Activated CD4-positive, alpha-beta T cell treated with anti-CD3 and anti-CD28 coated beads, Interleukin-2, amount 10 ng/mL, durations not matched to agents 24 days and 14 days (primary cell): Measurements from ENCODE around the gene RPS23. TPM values are rescaled to one million over a fixed set of nuclear protein-coding genes. Genes with fewer than 3 reads are reported as not detected.
"Not testable (repeated sequence)": the region's sequence is repeated elsewhere in the genome, so short reads cannot be mapped to it uniquely, and the experiment has no call there.

Source experiments
- DNase-seq: peaks from one replicate; pipeline ENCODE4 v3.0.0; 2022
- H3K27ac Mint-ChIP-seq: one replicate; pipeline ENCODE4 v1.8.0; 2022; ENCODE audit warnings: mild to moderate bottlenecking, mixed read lengths
- H3K27me3 Mint-ChIP-seq: one replicate; pipeline ENCODE4 v1.8.0; 2022; ENCODE audit warnings: mixed read lengths
- H3K36me3 Mint-ChIP-seq: one replicate; pipeline ENCODE4 v1.8.0; 2022; ENCODE audit warnings: low read depth, mild to moderate bottlenecking, mixed read lengths
- H3K4me1 Mint-ChIP-seq: one replicate; pipeline ENCODE4 v1.8.0; 2021; ENCODE audit warnings: mixed read lengths
- H3K4me3 Mint-ChIP-seq: one replicate; pipeline ENCODE4 v1.8.0; 2022; ENCODE audit warnings: mild to moderate bottlenecking, moderate library complexity, mixed read lengths
- H3K9me3 Mint-ChIP-seq: one replicate; pipeline ENCODE4 v1.8.0; 2021; ENCODE audit warnings: mixed read lengths
- intact Hi-C: fragments of 100-400 bp; cut with micrococcal nuclease; formaldehyde crosslinking; loops from one replicate; pipeline ENCODE4 v1.15.1; 2023
- total RNA-seq: library from RNA; stranded (reverse); gene quantifications from 2 replicates; pipeline ENCODE4 v1.2.3, GENCODE V29; 2022

The RPS23 gene
- total RNA-seq, 1 donor from 2014 or later: 2,489 TPM

GRCh38 chr5:82276800-82277612, 1.1 kb downstream of the RPS23 start:
- Mint-ChIP-seq H3K4me3 (peak overlapping the region; percentile 89), H3K27me3 (no peaks in the 10 kb centered on the region), H3K4me1 (peaks cover 35% of the 10 kb centered on the region), H3K36me3 (peaks cover 54% of the 10 kb centered on the region), H3K27ac (peak overlapping the region; percentile 98), H3K9me3 (no peaks in the 10 kb centered on the region)
- no peak for DNase-seq
- intact Hi-C loops: loop anchor here (5.0 kb wide), 3 partner anchors 80 to 525 kb away; partner anchors contain the start of gene SSBP2

GRCh38 chr5:82275216-82275664, 2.9 kb downstream of the RPS23 start:
- H3K27ac Mint-ChIP-seq: peak overlapping the region; percentile 46
- no peak for DNase-seq
- no peaks in the 10 kb centered on the region for H3K27me3 Mint-ChIP-seq
- H3K36me3 Mint-ChIP-seq: peaks cover 60% of the 10 kb centered on the region
- H3K9me3 Mint-ChIP-seq: no peaks in the 10 kb centered on the region
- H3K4me3 Mint-ChIP-seq: peak overlapping the region; percentile 39
- H3K4me1 Mint-ChIP-seq: peaks cover 27% of the 10 kb centered on the region
- intact Hi-C loops: loop anchor here (5.0 kb wide), 3 partner anchors 82 to 523 kb away; partner anchors contain the start of gene SSBP2

GRCh38 chr5:82274343-82275211, 3.6 kb downstream of the RPS23 start:
- Mint-ChIP-seq H3K27ac (peak overlapping the region; percentile 51), H3K27me3 (no peaks in the 10 kb centered on the region), H3K4me3 (no peak overlapping the region), H3K36me3 (peaks cover 64% of the 10 kb centered on the region), H3K4me1 (peaks cover 21% of the 10 kb centered on the region), H3K9me3 (no peaks in the 10 kb centered on the region)
- DNase-seq: no peak
- intact Hi-C loops: loop anchor here (5.0 kb wide), 3 partner anchors 83 to 522 kb away; partner anchors contain the start of gene SSBP2

- H3K9me3 Mint-ChIP-seq, H3K4me3 Mint-ChIP-seq, H3K27me3 Mint-ChIP-seq, intact Hi-C loops, H3K27ac Mint-ChIP-seq, DNase-seq: not testable (repeated sequence)
- peaks cover 72% of the 10 kb centered on the region for H3K36me3 Mint-ChIP-seq
- H3K4me1 Mint-ChIP-seq: peaks cover 17% of the 10 kb centered on the region
Measured at GRCh38 chr5:82273426-82273825, 4.7 kb downstream of the RPS23 start.

GRCh38 chr5:82272571-82273356, 5.4 kb downstream of the RPS23 start:
- H3K4me1 Mint-ChIP-seq: peaks cover 16% of the 10 kb centered on the region
- H3K27me3 Mint-ChIP-seq, H3K9me3 Mint-ChIP-seq, DNase-seq, H3K27ac Mint-ChIP-seq, intact Hi-C loops, H3K4me3 Mint-ChIP-seq: not testable (repeated sequence)
- peaks cover 68% of the 10 kb centered on the region for H3K36me3 Mint-ChIP-seq

- H3K27ac Mint-ChIP-seq, H3K4me1 Mint-ChIP-seq, H3K27me3 Mint-ChIP-seq, H3K4me3 Mint-ChIP-seq, intact Hi-C loops, H3K9me3 Mint-ChIP-seq: not testable (repeated sequence)
- peaks cover 40% of the 10 kb centered on the region for H3K36me3 Mint-ChIP-seq
- peak; percentile 25 for DNase-seq
Measured at GRCh38 chr5:82269363-82269762, 8.8 kb downstream of the RPS23 start.

- H3K27ac Mint-ChIP-seq, H3K9me3 Mint-ChIP-seq, H3K4me3 Mint-ChIP-seq, DNase-seq, H3K27me3 Mint-ChIP-seq, intact Hi-C loops, H3K4me1 Mint-ChIP-seq: not testable (repeated sequence)
- H3K36me3 Mint-ChIP-seq: peaks cover 27% of the 10 kb centered on the region
Measured at GRCh38 chr5:82267297-82267933, 10.7 kb downstream of the RPS23 start.

GRCh38 chr5:82265047-82265446, 13.1 kb downstream of the RPS23 start:
- no peak for DNase-seq
- no peak overlapping the region for H3K4me3 Mint-ChIP-seq
- H3K9me3 Mint-ChIP-seq: no peaks in the 10 kb centered on the region
- no peak overlapping the region for H3K27ac Mint-ChIP-seq
- no peaks in the 10 kb centered on the region for H3K4me1 Mint-ChIP-seq
- peaks cover 20% of the 10 kb centered on the region for H3K36me3 Mint-ChIP-seq
- intact Hi-C loops: no loop called here
- H3K27me3 Mint-ChIP-seq: no peaks in the 10 kb centered on the region

- intact Hi-C loops: no loop called here
- H3K4me1 Mint-ChIP-seq: no peaks in the 10 kb centered on the region
- no peaks in the 10 kb centered on the region for H3K36me3 Mint-ChIP-seq
- H3K9me3 Mint-ChIP-seq: no peaks in the 10 kb centered on the region
- H3K4me3 Mint-ChIP-seq: no peak overlapping the region
- no peaks in the 10 kb centered on the region for H3K27me3 Mint-ChIP-seq
- no peak overlapping the region for H3K27ac Mint-ChIP-seq
- no peak for DNase-seq
Measured at GRCh38 chr5:82259172-82259800, 18.9 kb downstream of the RPS23 start.

- no peaks in the 10 kb centered on the region for H3K4me1 Mint-ChIP-seq
Measured at GRCh38 chr5:82257729-82258128, 20.4 kb downstream of the RPS23 start.

GRCh38 chr5:82257247-82257646, 20.9 kb downstream of the RPS23 start:
- no peak overlapping the region for H3K27ac Mint-ChIP-seq
- H3K4me3 Mint-ChIP-seq: no peak overlapping the region
- DNase-seq: no peak
- no peaks in the 10 kb centered on the region for H3K27me3 Mint-ChIP-seq
- no peaks in the 10 kb centered on the region for H3K9me3 Mint-ChIP-seq
- no peaks in the 10 kb centered on the region for H3K4me1 Mint-ChIP-seq
- intact Hi-C loops: no loop called here
- H3K36me3 Mint-ChIP-seq: no peaks in the 10 kb centered on the region

More at GRCh38 chr5:82257729-82258128, 20.4 kb downstream of the RPS23 start:
- no peak overlapping the region for H3K27ac Mint-ChIP-seq
- intact Hi-C loops: no loop called here
- no peaks in the 10 kb centered on the region for H3K36me3 Mint-ChIP-seq
- no peak overlapping the region for H3K4me3 Mint-ChIP-seq
- DNase-seq: no peak
- no peaks in the 10 kb centered on the region for H3K27me3 Mint-ChIP-seq
- H3K9me3 Mint-ChIP-seq: no peaks in the 10 kb centered on the region

GRCh38 chr5:82255844-82256243, 22.3 kb downstream of the RPS23 start:
- no peaks in the 10 kb centered on the region for H3K9me3 Mint-ChIP-seq
- no peak for DNase-seq
- H3K27ac Mint-ChIP-seq: no peak overlapping the region
- H3K4me3 Mint-ChIP-seq: no peak overlapping the region
- intact Hi-C loops: no loop called here
- H3K36me3 Mint-ChIP-seq: no peaks in the 10 kb centered on the region
- H3K4me1 Mint-ChIP-seq: no peaks in the 10 kb centered on the region
- H3K27me3 Mint-ChIP-seq: no peaks in the 10 kb centered on the region

GRCh38 chr5:82252744-82253143, 25.4 kb downstream of the RPS23 start:
- intact Hi-C loops: no loop called here
- Mint-ChIP-seq H3K9me3 (no peaks in the 10 kb centered on the region), H3K27me3 (no peaks in the 10 kb centered on the region), H3K4me3 (no peak overlapping the region), H3K36me3 (no peaks in the 10 kb centered on the region), H3K4me1 (no peaks in the 10 kb centered on the region), H3K27ac (no peak overlapping the region)
- DNase-seq: no peak
